Naive thymus-derived CD4-positive, alpha-beta T cell (primary cell): ENCODE results near the gene WWTR1. TPM values are rescaled to one million over a fixed set of nuclear protein-coding genes. Genes with fewer than 3 reads are reported as not detected.

Experiments used
- ATAC-seq: fragments of 150-1000 bp; cut with Tn5 transposase; 2 replicates; pipeline ENCODE4 v1.10.0; 2021; ENCODE audit warnings: mild to moderate bottlenecking, moderate library complexity
- CTCF ChIA-PET: fragments of 350-600 bp; sonication (Branson Sonifier 250); formaldehyde crosslinking; loops from one replicate; lab custom pipeline; 2021; ENCODE audit warnings: antibody characterized with exemption; lab: Charles Lee
- POLR2A ChIA-PET: fragments of 350-600 bp; sonication (Branson Sonifier 250); formaldehyde crosslinking; loops from one replicate; lab custom pipeline; 2021; ENCODE audit warnings: antibody characterized with exemption, inconsistent platforms; lab: Charles Lee
- DNase-seq, 9 donors: peaks; one replicate each; pipeline versions ENCODE4 v3.0.0 to v3.0.0-alpha.2; 2020 to 2022; ENCODE audit warnings: mixed read lengths in 1 of 9
- H3K27ac ChIP-seq: one replicate; pipeline ENCODE4 v1.7.0; 2013; ENCODE audit warnings: mild to moderate bottlenecking, low read depth, low read length, moderate library complexity
- H3K27me3 ChIP-seq, 2 donors: one replicate each; pipeline ENCODE4 v1.7.0; 2013; ENCODE audit warnings: low read length in 2 of 2, mild to moderate bottlenecking in 2 of 2, moderate library complexity in 2 of 2; ENCODE audit not compliant: control insufficient read depth in 2 of 2, insufficient read depth in 2 of 2
- H3K36me3 ChIP-seq, 3 experiments: 1 replicate in 2 of 3; 2 replicates in 1 of 3; pipeline ENCODE4 v1.7.0; 2013; ENCODE audit warnings: low read length in 3 of 3, mild to moderate bottlenecking in 3 of 3, moderate library complexity in 1 of 3; ENCODE audit not compliant: insufficient read depth in 3 of 3, control insufficient read depth in 2 of 3
- H3K4me1 ChIP-seq, 2 donors: one replicate each; pipeline ENCODE4 v1.7.0; 2013; ENCODE audit warnings: low read length in 2 of 2, mild to moderate bottlenecking in 2 of 2, moderate library complexity in 1 of 2; ENCODE audit not compliant: control insufficient read depth in 2 of 2, insufficient read depth in 2 of 2
- H3K4me3 ChIP-seq: 2 replicates; pipeline ENCODE4 v1.7.0; 2013; ENCODE audit warnings: mild to moderate bottlenecking, low read length
- H3K9me3 ChIP-seq, 3 experiments: 1 replicate in 2 of 3; 2 replicates in 1 of 3; pipeline ENCODE4 v1.7.0; 2013; ENCODE audit warnings: low read length in 3 of 3; ENCODE audit not compliant: control insufficient read depth in 2 of 3
- H3K27ac Mint-ChIP-seq, 9 donors: one replicate each; pipeline ENCODE4 v1.8.0; 2020 to 2022; ENCODE audit warnings: mixed read lengths in 9 of 9, mild to moderate bottlenecking in 8 of 9, moderate library complexity in 5 of 9, inconsistent platforms in 2 of 9
- H3K27me3 Mint-ChIP-seq, 5 donors: one replicate each; pipeline ENCODE4 v1.8.0; 2021 to 2022; ENCODE audit warnings: mixed read lengths in 5 of 5, mild to moderate bottlenecking in 1 of 5
- H3K36me3 Mint-ChIP-seq, 5 donors: one replicate each; pipeline ENCODE4 v1.8.0; 2020 to 2022; ENCODE audit warnings: mixed read lengths in 5 of 5, mild to moderate bottlenecking in 3 of 5, inconsistent platforms in 1 of 5
- H3K4me1 Mint-ChIP-seq, 7 donors: one replicate each; pipeline ENCODE4 v1.8.0; 2020 to 2022; ENCODE audit warnings: mixed read lengths in 7 of 7, mild to moderate bottlenecking in 3 of 7, inconsistent platforms in 1 of 7
- H3K4me3 Mint-ChIP-seq, 10 donors: one replicate each; pipeline ENCODE4 v1.8.0; 2020 to 2022; ENCODE audit warnings: mild to moderate bottlenecking in 10 of 10, mixed read lengths in 10 of 10, moderate library complexity in 6 of 10, inconsistent platforms in 2 of 10
- H3K9me3 Mint-ChIP-seq, 11 donors: one replicate each; pipeline ENCODE4 v1.8.0; 2020 to 2022; ENCODE audit warnings: mixed read lengths in 11 of 11, mild to moderate bottlenecking in 4 of 11, inconsistent platforms in 1 of 11, moderate library complexity in 1 of 11
- intact Hi-C, 2 donors: fragments of 100-400 bp; cut with micrococcal nuclease; formaldehyde crosslinking; loops; one replicate each; pipeline ENCODE4 v1.15.1; 2023
- polyA plus RNA-seq, 2 donors: library from polyadenylated mRNA; unstranded; fragments of 300-500 nt; fragmentation: Illumina TruSeq; gene quantifications; one replicate each; pipeline ENCODE4 v1.2.3, GENCODE V29; 2021
- total RNA-seq, 6 experiments: library from RNA in 5 of 6; stranded (reverse) in 5 of 6; gene quantifications; 1 replicate in 5 of 6; 2 replicates in 1 of 6; pipeline ENCODE4 v1.2.3 and lab custom pipeline; 2021 to 2026

The WWTR1 gene
- total and polyA plus RNA-seq, 7 experiments from 2014 or later, result 0.17 to 0.56 (median 0.31) TPM; not detected in 1

- Mint-ChIP-seq H3K27ac (no peak overlapping the region), H3K4me1 (no peaks in the 10 kb centered on the region), H3K27me3 (peaks cover 4 to 58% (median 20%) of the 10 kb centered on the region in 5 donors), H3K36me3 (no peaks in the 10 kb centered on the region), H3K9me3 (no peaks in the 10 kb centered on the region), H3K4me3 (no peak overlapping the region)
- ChIA-PET POLR2A (no interaction called here), CTCF (no interaction called here)
- intact Hi-C loops, result no loop called here
- no peaks in the 10 kb centered on the region for H3K36me3 ChIP-seq
- DNase-seq, result no peak
- no peak overlapping the region for H3K27ac ChIP-seq
- H3K4me1 ChIP-seq, result no peaks in the 10 kb centered on the region
- no peak for ATAC-seq
- H3K4me3 ChIP-seq, result no peak overlapping the region
- no peaks in the 10 kb centered on the region for H3K9me3 ChIP-seq
- no peaks in the 10 kb centered on the region for H3K27me3 ChIP-seq
These were observed 68.5 kb downstream of the WWTR1 start for GRCh38 chr3:149589332-149589731.

DNA sequence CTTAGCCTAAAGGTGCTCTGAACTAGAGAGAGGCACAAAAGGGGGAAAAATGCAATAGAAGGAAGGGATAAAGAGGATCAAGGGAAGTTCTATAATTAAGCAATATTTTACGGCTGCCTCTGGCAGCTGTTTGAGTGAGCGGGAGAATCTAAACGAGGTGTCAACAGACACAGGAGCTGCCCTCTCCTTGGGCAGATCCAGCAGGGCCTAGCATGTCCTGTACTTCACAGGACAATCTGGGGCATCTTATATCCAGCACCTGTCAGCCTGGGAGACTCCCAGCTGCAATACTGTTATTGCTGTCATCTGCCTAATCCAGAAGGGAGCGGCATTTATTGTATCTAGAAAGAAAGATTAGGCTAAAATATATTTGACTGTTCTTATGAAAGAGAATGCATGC lies 68.9 kb downstream of the WWTR1 start:
- DNase-seq (no peak), ATAC-seq (no peak)
- H3K36me3 Mint-ChIP-seq, result no peaks in the 10 kb centered on the region
- no peak overlapping the region for H3K27ac Mint-ChIP-seq
- Histone ChIP-seq H3K4me3 (no peak overlapping the region), H3K9me3 (no peaks in the 10 kb centered on the region), H3K36me3 (no peaks in the 10 kb centered on the region), H3K4me1 (no peaks in the 10 kb centered on the region), H3K27me3 (no peaks in the 10 kb centered on the region), H3K27ac (no peak overlapping the region)
- H3K27me3 Mint-ChIP-seq, result peaks cover 4 to 62% (median 20%) of the 10 kb centered on the region in 5 donors
- ChIA-PET POLR2A (no interaction called here), CTCF (no interaction called here)
- no peaks in the 10 kb centered on the region for H3K9me3 Mint-ChIP-seq
- intact Hi-C loops, result no loop called here
- no peaks in the 10 kb centered on the region for H3K4me1 Mint-ChIP-seq
- no peak overlapping the region for H3K4me3 Mint-ChIP-seq

DNA sequence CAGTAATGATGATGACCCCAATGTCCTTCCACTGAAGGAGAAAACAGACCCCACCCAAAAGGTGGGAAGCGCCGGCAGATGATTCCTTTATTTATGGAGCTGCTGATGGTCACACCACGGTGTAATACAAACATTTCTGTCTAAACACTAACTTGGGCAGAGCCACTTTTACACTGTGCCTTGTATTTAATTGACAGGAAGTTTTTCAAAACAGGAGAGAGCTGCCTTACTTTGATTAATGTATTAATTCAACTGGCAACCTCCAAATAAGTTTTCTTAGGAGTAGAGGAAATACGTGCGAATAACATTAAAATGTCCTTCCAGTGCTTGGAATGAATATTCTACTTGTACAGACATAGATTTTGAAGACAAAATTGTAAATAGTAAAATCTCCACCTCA lies 70.4 kb downstream of the WWTR1 start:
- H3K9me3 Mint-ChIP-seq, result peaks cover 0 to 4% (median 0%) of the 10 kb centered on the region in 11 donors
- CTCF ChIA-PET, result interaction anchor here (1.1 kb wide), 1 partner anchor 12 kb away, joined by 3 read pairs; no protein-coding TSS in a partner anchor
- no peaks in the 10 kb centered on the region for H3K4me1 Mint-ChIP-seq

GRCh38 chr3:149586871-149587270 lies 71.0 kb downstream of the WWTR1 start:
- no peak overlapping the region for H3K4me3 ChIP-seq
- no peak overlapping the region for H3K27ac Mint-ChIP-seq
- intact Hi-C loops, result no loop called here
- ATAC-seq (no peak), DNase-seq (no peak)
- no peak overlapping the region for H3K27ac ChIP-seq
- H3K4me1 Mint-ChIP-seq, result no peaks in the 10 kb centered on the region
- CTCF ChIA-PET, result interaction anchor here (1.1 kb wide), 1 partner anchor 11 kb away, joined by 3 read pairs; no protein-coding TSS in a partner anchor
- H3K4me3 Mint-ChIP-seq, result no peak overlapping the region
- peaks cover 0 to 4% (median 0%) of the 10 kb centered on the region in 11 donors for H3K9me3 Mint-ChIP-seq
- no peaks in the 10 kb centered on the region for H3K27me3 ChIP-seq
- no peaks in the 10 kb centered on the region for H3K9me3 ChIP-seq
- peaks cover 4 to 58% (median 14%) of the 10 kb centered on the region in 5 donors for H3K27me3 Mint-ChIP-seq
- no peaks in the 10 kb centered on the region for H3K36me3 ChIP-seq
- H3K4me1 ChIP-seq, result no peaks in the 10 kb centered on the region
- POLR2A ChIA-PET, result no interaction called here
- no peaks in the 10 kb centered on the region for H3K36me3 Mint-ChIP-seq

More for the DNA sequence above, 70.4 kb downstream of the WWTR1 start:
- Mint-ChIP-seq H3K4me3 (no peak overlapping the region), H3K27me3 (peaks cover 4 to 58% (median 14%) of the 10 kb centered on the region in 5 donors), H3K36me3 (no peaks in the 10 kb centered on the region), H3K27ac (no peak overlapping the region)
- POLR2A ChIA-PET, result no interaction called here
- no peaks in the 10 kb centered on the region for H3K36me3 ChIP-seq
- no peak overlapping the region for H3K4me3 ChIP-seq
- no peaks in the 10 kb centered on the region for H3K9me3 ChIP-seq
- no peaks in the 10 kb centered on the region for H3K27me3 ChIP-seq
- DNase-seq (no peak), ATAC-seq (no peak)
- no peak overlapping the region for H3K27ac ChIP-seq
- intact Hi-C loops, result no loop called here
- no peaks in the 10 kb centered on the region for H3K4me1 ChIP-seq

- POLR2A ChIA-PET, result no interaction called here
- Histone ChIP-seq H3K27me3 (no peaks in the 10 kb centered on the region), H3K9me3 (no peaks in the 10 kb centered on the region), H3K36me3 (no peaks in the 10 kb centered on the region), H3K4me3 (no peak overlapping the region), H3K27ac (no peak overlapping the region), H3K4me1 (no peaks in the 10 kb centered on the region)
- Mint-ChIP-seq H3K36me3 (no peaks in the 10 kb centered on the region), H3K9me3 (peaks cover 0 to 4% (median 0%) of the 10 kb centered on the region in 11 donors), H3K27ac (no peak overlapping the region), H3K27me3 (peaks cover 4 to 55% (median 19%) of the 10 kb centered on the region in 5 donors), H3K4me3 (no peak overlapping the region), H3K4me1 (peaks cover 0 to 9% (median 0%) of the 10 kb centered on the region in 7 donors)
- DNase-seq, result no peak
- no peak for ATAC-seq
- CTCF ChIA-PET, result no interaction called here
- intact Hi-C loops, result no loop called here
These were observed 72.5 kb downstream of the WWTR1 start for GRCh38 chr3:149585401-149585726.

DNA sequence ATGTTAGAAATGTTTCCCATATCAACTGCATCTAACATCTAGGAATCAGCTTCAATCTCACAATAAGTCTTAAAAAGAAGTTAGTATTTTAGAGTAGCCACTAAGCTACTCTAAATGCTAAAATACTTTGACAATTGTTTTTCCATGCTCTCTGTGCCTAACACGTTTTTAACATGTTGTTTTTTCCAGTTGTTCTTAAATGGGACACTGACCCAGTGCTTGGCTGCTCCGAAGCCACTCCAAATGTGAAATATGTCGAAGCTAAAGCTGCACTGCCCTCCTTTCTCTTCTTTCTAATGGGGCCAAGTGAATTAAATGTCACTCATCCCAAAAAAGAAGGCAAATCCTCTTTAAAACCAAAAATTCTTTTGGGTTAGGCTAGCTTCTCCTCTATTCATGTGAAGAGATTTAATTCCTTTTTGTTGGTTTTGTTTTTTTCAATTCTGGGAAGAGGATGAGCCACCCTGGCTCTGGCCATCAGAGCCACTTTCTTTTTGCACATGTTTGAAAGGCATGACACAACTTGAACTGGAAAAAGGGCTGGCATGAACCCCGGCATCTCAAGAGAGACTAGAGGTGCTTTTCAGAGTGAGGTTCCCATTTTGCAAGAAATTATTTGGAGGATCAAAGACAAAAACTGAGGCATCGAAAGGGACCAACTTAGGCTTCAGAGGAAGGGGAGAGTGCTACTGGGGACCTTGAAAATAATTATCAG lies 73.7 kb downstream of the WWTR1 start:
- Mint-ChIP-seq H3K4me1 (peaks cover 0 to 18% (median 0%) of the 10 kb centered on the region in 7 donors), H3K9me3 (peaks cover 0 to 4% (median 0%) of the 10 kb centered on the region in 11 donors), H3K36me3 (no peaks in the 10 kb centered on the region), H3K27ac (no peak overlapping the region), H3K27me3 (peaks cover 9 to 49% (median 19%) of the 10 kb centered on the region in 5 donors), H3K4me3 (no peak overlapping the region)
- no peak for DNase-seq
- intact Hi-C loops, result no loop called here
- Histone ChIP-seq H3K4me3 (no peak overlapping the region), H3K27ac (no peak overlapping the region), H3K4me1 (peaks cover 0 to 3% of the 10 kb centered on the region in 2 donors), H3K27me3 (no peaks in the 10 kb centered on the region), H3K36me3 (no peaks in the 10 kb centered on the region), H3K9me3 (no peaks in the 10 kb centered on the region)
- no peak for ATAC-seq
- POLR2A ChIA-PET, result no interaction called here
- CTCF ChIA-PET, result no interaction called here

- ATAC-seq (no peak), DNase-seq (no peak)
- Histone ChIP-seq H3K4me3 (no peak overlapping the region), H3K9me3 (no peaks in the 10 kb centered on the region), H3K27ac (no peak overlapping the region), H3K27me3 (no peaks in the 10 kb centered on the region), H3K4me1 (peaks cover 0 to 3% of the 10 kb centered on the region in 2 donors), H3K36me3 (no peaks in the 10 kb centered on the region)
- ChIA-PET POLR2A (no interaction called here), CTCF (no interaction called here)
- H3K27me3 Mint-ChIP-seq, result peaks cover 9 to 37% (median 16%) of the 10 kb centered on the region in 5 donors
- H3K9me3 Mint-ChIP-seq, result peaks cover 0 to 4% (median 0%) of the 10 kb centered on the region in 11 donors
- intact Hi-C loops, result no loop called here
- H3K27ac Mint-ChIP-seq, result no peak overlapping the region
- peaks cover 0 to 18% (median 0%) of the 10 kb centered on the region in 7 donors for H3K4me1 Mint-ChIP-seq
- H3K4me3 Mint-ChIP-seq, result no peak overlapping the region
- H3K36me3 Mint-ChIP-seq, result no peaks in the 10 kb centered on the region
These were observed 75.4 kb downstream of the WWTR1 start for GRCh38 chr3:149582395-149582794.
